H9 (cell line): Measurements from ENCODE around the gene C15orf40. TPM values are rescaled to one million over a fixed set of nuclear protein-coding genes. Genes with fewer than 3 reads are reported as not detected.

Experiments used
- DNase-seq: peaks from one replicate; pipeline ENCODE4 v3.0.0-alpha.2; 2017
- H2AFZ ChIP-seq: one replicate; pipeline ENCODE4 v1.6.1; 2013; ENCODE audit warnings: mild to moderate bottlenecking, low read length, control low read depth, moderate library complexity
- H2AK5ac ChIP-seq: 2 replicates; pipeline ENCODE4 v1.6.1; 2013; ENCODE audit warnings: low read length, control low read depth, mixed read lengths; ENCODE audit not compliant: insufficient read length
- H2BK120ac ChIP-seq: one replicate; pipeline ENCODE4 v1.6.1; 2013; ENCODE audit warnings: low read depth, mild to moderate bottlenecking, low read length, control low read depth, inconsistent platforms; ENCODE audit not compliant: poor library complexity, severe bottlenecking
- H2BK12ac ChIP-seq: 2 replicates; pipeline ENCODE4 v1.6.1; 2013; ENCODE audit warnings: low read length, control low read depth, mixed read lengths, low read depth; ENCODE audit not compliant: insufficient read length
- H2BK15ac ChIP-seq: 2 replicates; pipeline ENCODE4 v1.6.1; 2013; ENCODE audit warnings: low read depth, low read length, control low read depth
- H2BK20ac ChIP-seq: one replicate; pipeline ENCODE4 v1.6.1; 2013; ENCODE audit warnings: low read depth, mild to moderate bottlenecking, low read length, control low read depth, inconsistent platforms; ENCODE audit not compliant: poor library complexity, severe bottlenecking
- H2BK5ac ChIP-seq: 2 replicates; pipeline ENCODE4 v1.6.1; 2013; ENCODE audit warnings: low read length, control low read depth, mixed read lengths; ENCODE audit not compliant: insufficient read length
- H3K14ac ChIP-seq: 2 replicates; pipeline ENCODE4 v1.6.1; 2013; ENCODE audit warnings: low read length, control low read depth; ENCODE audit not compliant: insufficient read depth
- H3K18ac ChIP-seq: 2 replicates; pipeline ENCODE4 v1.6.1; 2013; ENCODE audit warnings: low read depth, mild to moderate bottlenecking, mixed read lengths, low read length, control low read depth; ENCODE audit not compliant: insufficient read length
- H3K23ac ChIP-seq: 2 replicates; pipeline ENCODE4 v1.6.1; 2013; ENCODE audit warnings: low read length, control low read depth, mixed read lengths, low read depth; ENCODE audit not compliant: insufficient read length
- H3K23me2 ChIP-seq: 2 replicates; pipeline ENCODE4 v1.6.1; 2013; ENCODE audit warnings: low read depth, mild to moderate bottlenecking, mixed read lengths, low read length, control low read depth; ENCODE audit not compliant: insufficient read length, poor library complexity, severe bottlenecking
- H3K27ac ChIP-seq: 2 replicates; pipeline ENCODE4 v1.5.1; 2013; ENCODE audit warnings: low read length, control low read depth, mixed read lengths, low read depth; ENCODE audit not compliant: insufficient read length
- H3K27me3 ChIP-seq: 2 replicates; pipeline ENCODE4 v1.6.1; 2013; ENCODE audit warnings: low read length, control low read depth, inconsistent platforms; ENCODE audit not compliant: insufficient read depth
- H3K4ac ChIP-seq: 2 replicates; pipeline ENCODE4 v1.6.1; 2013; ENCODE audit warnings: low read depth, mild to moderate bottlenecking, control low read depth, inconsistent platforms, low read length, moderate library complexity
- H3K4me1 ChIP-seq: 2 replicates; pipeline ENCODE4 v1.6.1; 2013; ENCODE audit warnings: low read length, control low read depth, inconsistent platforms; ENCODE audit not compliant: insufficient read depth
- H3K4me2 ChIP-seq: 2 replicates; pipeline ENCODE4 v1.6.1; 2013; ENCODE audit warnings: low read length, control low read depth, mixed read lengths; ENCODE audit not compliant: insufficient read length, insufficient read depth
- H3K56ac ChIP-seq: 2 replicates; pipeline ENCODE4 v1.6.1; 2013; ENCODE audit warnings: low read depth, mild to moderate bottlenecking, mixed read lengths, low read length, control low read depth; ENCODE audit not compliant: insufficient read length
- H3K79me1 ChIP-seq: 2 replicates; pipeline ENCODE4 v1.6.1; 2013; ENCODE audit warnings: low read depth, mild to moderate bottlenecking, moderate library complexity, low read length, control low read depth, inconsistent platforms; ENCODE audit not compliant: insufficient read depth, poor library complexity, severe bottlenecking
- H3K79me2 ChIP-seq: 2 replicates; pipeline ENCODE4 v1.6.1; 2013; ENCODE audit warnings: low read length, control low read depth, inconsistent platforms; ENCODE audit not compliant: insufficient read depth
- H3K9ac ChIP-seq: 2 replicates; pipeline ENCODE4 v1.6.1; 2013; ENCODE audit warnings: low read length, control low read depth, mixed read lengths; ENCODE audit not compliant: insufficient read length; ENCODE audit errors: extremely low read depth
- H3K9me3 ChIP-seq: one replicate; pipeline ENCODE4 v1.6.1; 2013; ENCODE audit warnings: low read depth, low read length, inconsistent platforms; ENCODE audit not compliant: control insufficient read depth
- H3T11ph ChIP-seq: one replicate; pipeline ENCODE4 v1.6.1; 2013; ENCODE audit warnings: mild to moderate bottlenecking, low read length, control low read depth, inconsistent platforms
- H4K20me1 ChIP-seq: one replicate; pipeline ENCODE4 v1.6.1; 2013; ENCODE audit not compliant: control insufficient read depth, insufficient read length, insufficient read depth
- H4K5ac ChIP-seq: 2 replicates; pipeline ENCODE4 v1.6.1; 2013; ENCODE audit warnings: low read depth, mild to moderate bottlenecking, mixed read lengths, low read length, control low read depth; ENCODE audit not compliant: insufficient read length
- H4K8ac ChIP-seq: replicated peaks from 2 replicates; pipeline ENCODE4 v1.6.1; 2013; ENCODE audit warnings: low read length, control low read depth, mixed read lengths, low read depth; ENCODE audit not compliant: insufficient read length
- H4K91ac ChIP-seq: 2 replicates; pipeline ENCODE4 v1.6.1; 2013; ENCODE audit warnings: low read depth, mild to moderate bottlenecking, moderate library complexity, mixed read lengths, low read length, control low read depth; ENCODE audit not compliant: insufficient read length
- H3K27ac Mint-ChIP-seq, 3 experiments: 2 replicates in 2 of 3; 3 replicates in 1 of 3; pipeline ENCODE4 v1.8.0; 2020 to 2021; ENCODE audit warnings: mixed read lengths in 3 of 3, mild to moderate bottlenecking in 1 of 3, moderate library complexity in 1 of 3
- H3K27me3 Mint-ChIP-seq: 2 replicates; pipeline ENCODE4 v1.8.0; 2021; ENCODE audit warnings: low read depth, mild to moderate bottlenecking, moderate library complexity, mixed read lengths
- H3K36me3 Mint-ChIP-seq, 3 experiments: 2 replicates in 2 of 3; 3 replicates in 1 of 3; pipeline ENCODE4 v1.8.0; 2020 to 2021; ENCODE audit warnings: low read depth in 3 of 3, mixed read lengths in 3 of 3; ENCODE audit not compliant: insufficient read depth in 1 of 3
- H3K4me1 Mint-ChIP-seq, 2 experiments: 2 replicates each; pipeline ENCODE4 v1.8.0; 2020; ENCODE audit warnings: mixed read lengths in 2 of 2
- H3K4me3 Mint-ChIP-seq, 2 experiments: 2 replicates in 1 of 2; 3 replicates in 1 of 2; pipeline ENCODE4 v1.8.0; 2020 to 2021; ENCODE audit warnings: mild to moderate bottlenecking in 2 of 2, mixed read lengths in 2 of 2, moderate library complexity in 1 of 2
- H3K9me3 Mint-ChIP-seq, 2 experiments: 2 replicates in 1 of 2; 3 replicates in 1 of 2; pipeline ENCODE4 v1.8.0; 2020; ENCODE audit warnings: mild to moderate bottlenecking in 2 of 2, mixed read lengths in 2 of 2, moderate library complexity in 1 of 2
- WGBS: extraction: QIAGEN DNeasy Blood & Tissue Kit; methylation state at CpG from one replicate; pipeline ENCODE4 v1.1.7; 2013; ENCODE audit warnings: missing lambda C conversion rate, low lambda C conversion rate, mixed read lengths; ENCODE audit not compliant: insufficient read length; ENCODE audit errors: extremely low coverage; 5-methylcytosine and 5-hydroxymethylcytosine counted together
- total RNA-seq: library from RNA; stranded (reverse); gene quantifications from 2 replicates; pipeline ENCODE4 v1.2.1, GENCODE V29; 2021
- TF ChIP-seq, protein P1 (sequence below): fragments of 200-600 bp; sonication (generic); conservative IDR thresholded peaks from 3 replicates; pipeline ENCODE4 v1.8.0; 2021; ENCODE audit warnings: antibody characterized with exemption, mild to moderate bottlenecking

Gene C15orf40
- total RNA-seq, 1 experiment from 2014 or later, result 11.5 TPM

DNA sequence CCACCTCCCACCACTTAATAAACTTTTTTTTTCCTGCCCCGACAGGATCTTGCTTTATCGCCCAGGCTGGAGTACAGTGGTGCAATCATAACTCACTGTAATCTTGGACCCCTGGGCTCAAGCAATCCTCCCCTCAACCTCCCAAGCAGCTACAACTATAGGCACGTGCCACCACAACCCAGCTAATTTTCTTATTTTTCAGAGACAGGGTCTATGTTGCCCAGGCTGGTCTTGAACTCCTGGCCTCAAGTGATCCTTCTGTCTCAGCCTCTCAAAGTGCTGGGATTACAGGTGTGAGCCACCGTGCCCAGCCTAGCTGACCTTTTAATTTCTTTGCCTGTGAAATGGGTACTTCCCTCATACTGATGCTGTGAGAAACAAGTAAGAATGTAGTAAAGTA, 3.9 kb upstream of the C15orf40 start:
- H3K9me3 ChIP-seq, result no peaks in the 10 kb centered on the region
- no peak overlapping the region for H4K91ac ChIP-seq
- Mint-ChIP-seq H3K27me3 (peaks cover 3% of the 10 kb centered on the region; the same call in 1 of the 2 replicates), H3K27ac (no peak overlapping the region), H3K4me3 (no peak overlapping the region), H3K36me3 (peaks cover 12 to 40% (median 30%) of the 10 kb centered on the region in 3 experiments), H3K4me1 (peaks cover 24 to 27% of the 10 kb centered on the region in 2 experiments), H3K9me3 (peaks cover 5 to 10% of the 10 kb centered on the region in 2 experiments; a peak in 3 of 5 replicates)
- WGBS, result no CpG with 5 or more reads among the region's 4 CpGs
- no peak overlapping the region for H4K5ac ChIP-seq
- H2BK5ac ChIP-seq, result no peak overlapping the region
- H3T11ph ChIP-seq, result no peak overlapping the region
- TF ChIP-seq, protein P1, sequence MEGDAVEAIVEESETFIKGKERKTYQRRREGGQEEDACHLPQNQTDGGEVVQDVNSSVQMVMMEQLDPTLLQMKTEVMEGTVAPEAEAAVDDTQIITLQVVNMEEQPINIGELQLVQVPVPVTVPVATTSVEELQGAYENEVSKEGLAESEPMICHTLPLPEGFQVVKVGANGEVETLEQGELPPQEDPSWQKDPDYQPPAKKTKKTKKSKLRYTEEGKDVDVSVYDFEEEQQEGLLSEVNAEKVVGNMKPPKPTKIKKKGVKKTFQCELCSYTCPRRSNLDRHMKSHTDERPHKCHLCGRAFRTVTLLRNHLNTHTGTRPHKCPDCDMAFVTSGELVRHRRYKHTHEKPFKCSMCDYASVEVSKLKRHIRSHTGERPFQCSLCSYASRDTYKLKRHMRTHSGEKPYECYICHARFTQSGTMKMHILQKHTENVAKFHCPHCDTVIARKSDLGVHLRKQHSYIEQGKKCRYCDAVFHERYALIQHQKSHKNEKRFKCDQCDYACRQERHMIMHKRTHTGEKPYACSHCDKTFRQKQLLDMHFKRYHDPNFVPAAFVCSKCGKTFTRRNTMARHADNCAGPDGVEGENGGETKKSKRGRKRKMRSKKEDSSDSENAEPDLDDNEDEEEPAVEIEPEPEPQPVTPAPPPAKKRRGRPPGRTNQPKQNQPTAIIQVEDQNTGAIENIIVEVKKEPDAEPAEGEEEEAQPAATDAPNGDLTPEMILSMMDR, result no peak
- no peak overlapping the region for H2BK12ac ChIP-seq
- no peak overlapping the region for H3K4me2 ChIP-seq
- H3K14ac ChIP-seq, result no peak overlapping the region
- H3K23me2 ChIP-seq, result peaks cover 5% of the 10 kb centered on the region
- no peak overlapping the region for H2AFZ ChIP-seq
- no peak overlapping the region for H2BK120ac ChIP-seq
- no peak overlapping the region for H3K9ac ChIP-seq
- H3K27me3 ChIP-seq, result no peaks in the 10 kb centered on the region
- H3K79me1 ChIP-seq, result no peaks in the 10 kb centered on the region
- no peaks in the 10 kb centered on the region for H3K79me2 ChIP-seq
- no peak overlapping the region for H3K23ac ChIP-seq
- H2AK5ac ChIP-seq, result no peak overlapping the region
- no peak overlapping the region for H4K8ac ChIP-seq
- no peak overlapping the region for H3K56ac ChIP-seq
- H2BK15ac ChIP-seq, result no peak overlapping the region
- H4K20me1 ChIP-seq, result no peaks in the 10 kb centered on the region
- no peak overlapping the region for H3K18ac ChIP-seq
- no peaks in the 10 kb centered on the region for H3K4me1 ChIP-seq
- H3K27ac ChIP-seq, result no peak overlapping the region
- DNase-seq, result no peak
- no peak overlapping the region for H2BK20ac ChIP-seq
- H3K4ac ChIP-seq, result no peak overlapping the region
